Esophagus squamous epithelium (tissue), 4 donors: ENCODE data around the gene TAS1R2.

Experiments
- POLR2A ChIP-seq, 4 donors: fragments of 450-650 bp; IDR thresholded peaks; one replicate each; pipeline ENCODE4 v1.6.1; 2017; ENCODE audit warnings: antibody characterized with exemption in 4 of 4, mild to moderate bottlenecking in 4 of 4, moderate library complexity in 3 of 4
- TF ChIP-seq, protein P1 (sequence below), 6 experiments: fragments of 450-650 bp in 4 of 6; fragments of 200-600 bp in 2 of 6; sonication (generic) in 2 of 6; IDR thresholded peaks; one replicate each; pipeline ENCODE4 v1.5.1; 2016 to 2019; ENCODE audit warnings: antibody characterized with exemption in 6 of 6, mild to moderate bottlenecking in 4 of 6, moderate library complexity in 4 of 6

DNA sequence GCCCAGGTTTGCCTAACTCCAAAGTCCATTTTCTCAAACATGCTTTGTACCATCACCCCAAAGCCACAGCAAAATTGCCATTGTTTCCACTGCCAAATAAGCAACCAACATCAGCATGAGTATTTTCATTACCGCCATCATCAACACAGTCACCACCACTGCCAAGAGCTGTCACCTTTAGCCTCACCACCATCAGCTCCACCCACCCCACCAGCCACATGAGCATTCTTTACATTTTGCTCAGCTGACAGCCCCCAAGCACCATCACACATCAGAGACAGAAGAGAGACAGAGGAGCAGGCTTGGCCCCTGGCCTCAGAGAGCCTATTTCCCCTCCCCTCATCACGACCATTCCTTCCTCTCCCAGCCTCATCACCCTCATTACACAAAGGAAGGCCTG lies 42.7 kb downstream of the TAS1R2 start:
- TF ChIP-seq, protein P1, sequence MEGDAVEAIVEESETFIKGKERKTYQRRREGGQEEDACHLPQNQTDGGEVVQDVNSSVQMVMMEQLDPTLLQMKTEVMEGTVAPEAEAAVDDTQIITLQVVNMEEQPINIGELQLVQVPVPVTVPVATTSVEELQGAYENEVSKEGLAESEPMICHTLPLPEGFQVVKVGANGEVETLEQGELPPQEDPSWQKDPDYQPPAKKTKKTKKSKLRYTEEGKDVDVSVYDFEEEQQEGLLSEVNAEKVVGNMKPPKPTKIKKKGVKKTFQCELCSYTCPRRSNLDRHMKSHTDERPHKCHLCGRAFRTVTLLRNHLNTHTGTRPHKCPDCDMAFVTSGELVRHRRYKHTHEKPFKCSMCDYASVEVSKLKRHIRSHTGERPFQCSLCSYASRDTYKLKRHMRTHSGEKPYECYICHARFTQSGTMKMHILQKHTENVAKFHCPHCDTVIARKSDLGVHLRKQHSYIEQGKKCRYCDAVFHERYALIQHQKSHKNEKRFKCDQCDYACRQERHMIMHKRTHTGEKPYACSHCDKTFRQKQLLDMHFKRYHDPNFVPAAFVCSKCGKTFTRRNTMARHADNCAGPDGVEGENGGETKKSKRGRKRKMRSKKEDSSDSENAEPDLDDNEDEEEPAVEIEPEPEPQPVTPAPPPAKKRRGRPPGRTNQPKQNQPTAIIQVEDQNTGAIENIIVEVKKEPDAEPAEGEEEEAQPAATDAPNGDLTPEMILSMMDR (IDR thresholded peaks at IDR 0.05), result no peak
- no peak for TF ChIP-seq POLR2A (IDR thresholded peaks at IDR 0.05)
